GM21576 (cell line): ENCODE results near the gene PNMT.
"Not testable (repeated sequence)": the region's sequence is repeated elsewhere in the genome, so short reads cannot be mapped to it uniquely, and the experiment has no call there.

Experiments
- ATAC-seq: cut with Tn5 transposase; IDR thresholded peaks from one replicate; pipeline ENCODE4 v1.9.1; 2021; ENCODE audit warnings: mild to moderate bottlenecking, moderate library complexity; ENCODE audit not compliant: unreplicated experiment

The PNMT gene

GRCh38 chr17:39683295-39683939 is 15.2 kb downstream of the PNMT start:
- ATAC-seq: no peak

DNA sequence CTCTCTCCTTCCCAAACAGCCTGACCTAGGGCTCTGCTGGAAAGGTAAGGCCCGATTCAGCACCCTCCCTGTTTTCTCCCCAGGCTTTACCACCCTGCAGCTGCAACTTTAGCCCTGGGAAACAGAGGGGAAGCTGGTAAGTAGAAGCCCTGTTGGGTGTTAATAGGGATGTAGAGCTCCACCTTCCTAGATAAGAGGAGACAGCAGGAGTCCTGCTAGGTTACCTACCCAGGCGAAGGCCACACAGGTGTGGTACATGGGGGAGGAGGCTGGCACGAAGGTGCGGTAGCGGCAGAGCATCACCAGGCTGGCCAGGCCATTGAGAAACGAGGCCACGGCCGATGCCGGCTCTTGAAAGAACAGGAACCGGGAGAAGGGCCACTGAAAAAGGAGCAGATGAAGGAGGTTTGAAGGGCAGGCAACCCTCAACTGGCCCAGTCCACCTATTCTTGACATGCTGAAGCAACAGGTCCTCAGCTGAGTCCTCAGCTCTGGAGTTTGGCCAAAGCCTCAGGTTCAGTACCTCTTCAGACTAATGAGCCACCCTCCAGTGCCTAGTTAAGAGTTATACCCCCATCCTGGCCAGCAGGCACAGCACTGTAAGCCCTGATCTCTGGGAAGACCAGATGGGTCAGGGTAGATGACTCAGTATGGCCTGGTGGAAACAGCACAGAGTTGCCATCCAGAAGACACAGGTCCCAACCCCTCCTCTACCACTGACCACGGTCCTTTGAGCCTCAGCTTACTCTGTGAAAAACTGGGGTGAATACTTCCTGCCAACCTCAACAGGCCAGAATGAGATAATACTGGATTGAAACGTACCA is 16.3 kb downstream of the PNMT start:
- no peak for ATAC-seq

DNA sequence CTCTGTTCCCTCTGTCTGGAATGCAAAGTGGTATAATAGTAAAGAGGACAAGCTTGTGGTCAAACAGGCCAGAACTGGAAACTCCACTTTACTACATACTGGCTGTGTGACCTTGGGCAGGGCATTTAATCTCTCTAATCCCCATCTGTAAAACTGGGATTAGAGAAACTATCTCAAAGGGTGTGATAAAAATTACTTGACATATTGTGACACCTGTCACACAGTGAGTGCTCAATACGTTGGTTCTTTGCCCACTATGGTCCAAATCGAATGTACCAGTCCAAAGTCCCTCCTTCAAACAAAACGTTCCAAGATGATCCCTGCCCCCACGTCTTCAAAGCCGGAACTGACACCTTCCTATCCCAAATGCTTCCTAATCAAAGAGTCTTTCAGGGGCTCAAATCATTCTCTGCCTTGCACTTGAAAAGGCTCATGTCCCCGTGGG is 18.9 kb downstream of the PNMT start:
- no peak for ATAC-seq

- ATAC-seq: peak; percentile 84
Measured at GRCh38 chr17:39687546-39688474, 19.6 kb downstream of the PNMT start, which contains the start of gene PGAP3. PGAP3 (minus strand) TSS chr17:39688057; CDS start chr17:39688014, 43 bp downstream.

GRCh38 chr17:39688475-39688835 is 20.2 kb downstream of the PNMT start:
- no peak for ATAC-seq

DNA sequence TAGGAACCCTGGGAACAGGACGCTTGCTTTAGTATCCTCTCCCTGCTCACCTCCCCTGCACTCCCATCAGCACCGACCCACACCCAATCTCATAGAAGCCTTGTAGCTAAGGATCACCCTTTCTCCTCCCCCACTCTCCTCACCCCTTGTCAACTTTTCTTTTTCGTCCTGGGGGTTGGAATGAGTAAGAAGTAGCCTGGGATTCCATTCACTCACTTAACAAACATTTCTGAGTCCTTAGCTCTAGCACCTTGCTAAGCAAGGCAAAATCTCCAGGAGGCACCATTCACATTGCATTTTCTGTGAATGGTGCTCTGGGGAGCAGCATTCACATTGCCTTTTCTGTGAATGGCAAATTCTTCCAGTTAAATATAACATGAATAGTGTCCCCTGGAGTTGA is 20.7 kb downstream of the PNMT start:
- no peak for ATAC-seq

GRCh38 chr17:39694593-39694992 is 26.3 kb downstream of the PNMT start:
- no peak for ATAC-seq

GRCh38 chr17:39695089-39695474 is 26.8 kb downstream of the PNMT start:
- ATAC-seq: no peak

DNA sequence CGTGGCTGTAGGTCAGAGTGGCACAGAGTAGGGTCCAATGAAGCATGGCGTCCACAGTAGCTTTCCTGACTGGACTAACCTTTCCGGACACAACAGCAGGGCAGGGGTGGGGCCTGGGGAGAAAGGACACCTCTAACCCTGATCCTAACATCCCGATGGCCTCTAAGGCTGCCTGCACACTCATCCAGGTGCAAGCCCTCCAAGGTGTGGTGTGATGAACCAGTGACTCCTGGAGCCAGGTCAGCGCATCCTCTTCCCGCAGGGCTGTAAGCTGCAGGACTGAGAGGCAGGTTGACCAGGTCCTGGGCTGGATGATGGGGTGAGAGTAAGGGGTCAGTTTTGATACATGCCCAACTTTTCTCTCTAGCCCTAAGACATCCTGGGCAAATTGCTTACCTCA is 28.5 kb downstream of the PNMT start:
- no peak for ATAC-seq

DNA sequence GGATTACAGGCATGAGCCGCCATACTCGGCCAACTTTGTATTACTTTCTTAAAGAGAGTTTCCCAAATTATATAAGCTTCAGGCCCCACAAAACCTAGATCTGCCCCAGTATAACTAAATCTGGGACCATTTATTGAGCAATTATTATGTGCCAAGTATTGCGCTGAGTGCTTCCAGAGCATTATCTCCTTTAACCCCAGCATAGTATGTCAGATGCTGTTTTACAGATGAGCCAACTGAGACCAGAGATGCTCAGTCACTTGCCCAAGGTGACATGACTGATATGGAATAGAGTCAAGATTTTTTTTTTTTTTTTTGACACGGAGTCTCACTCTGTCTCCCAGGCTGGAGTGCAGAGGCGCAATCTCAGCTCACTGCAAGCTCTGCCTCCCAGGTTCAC is 29.7 kb downstream of the PNMT start:
- ATAC-seq: no peak

DNA sequence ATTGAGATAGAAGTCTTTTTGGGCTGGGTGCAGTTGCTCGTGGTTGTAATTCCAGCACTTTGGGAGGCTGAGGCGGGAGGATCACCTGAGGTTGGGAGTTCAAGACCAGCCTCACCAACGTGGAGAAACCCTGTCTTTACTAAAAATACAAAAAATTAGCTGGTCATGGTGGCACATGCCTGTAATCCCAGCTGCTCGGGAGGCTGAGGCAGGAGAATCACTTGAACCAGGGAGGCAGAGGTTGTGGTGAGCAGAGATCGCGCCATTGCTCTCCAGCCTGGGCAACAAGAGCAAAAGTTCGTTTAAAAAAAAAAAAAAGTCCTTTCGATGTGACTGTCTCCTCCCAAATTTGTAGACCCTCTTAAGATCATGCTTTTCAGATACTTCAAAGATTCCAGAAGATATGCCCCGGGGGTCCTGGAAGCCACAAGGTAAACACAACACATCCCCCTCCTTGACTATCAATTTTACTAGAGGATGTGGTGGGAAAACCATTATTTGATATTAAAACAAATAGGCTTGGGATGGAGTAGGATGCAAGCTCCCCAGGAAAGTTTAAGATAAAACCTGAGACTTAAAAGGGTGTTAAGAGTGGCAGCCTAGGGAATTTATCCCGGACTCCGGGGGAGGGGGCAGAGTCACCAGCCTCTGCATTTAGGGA is 31.0 kb downstream of the PNMT start:
- ATAC-seq: not testable (repeated sequence)

DNA sequence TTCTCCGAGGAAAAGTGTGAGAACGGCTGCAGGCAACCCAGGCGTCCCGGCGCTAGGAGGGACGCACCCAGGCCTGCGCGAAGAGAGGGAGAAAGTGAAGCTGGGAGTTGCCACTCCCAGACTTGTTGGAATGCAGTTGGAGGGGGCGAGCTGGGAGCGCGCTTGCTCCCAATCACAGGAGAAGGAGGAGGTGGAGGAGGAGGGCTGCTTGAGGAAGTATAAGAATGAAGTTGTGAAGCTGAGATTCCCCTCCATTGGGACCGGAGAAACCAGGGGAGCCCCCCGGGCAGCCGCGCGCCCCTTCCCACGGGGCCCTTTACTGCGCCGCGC is 31.5 kb downstream of the PNMT start, which contains the start of gene ERBB2:
Gene ERBB2 (plus strand): TSS at position 247 of the 330 bp plus-strand sequence. CDS start 175 bp downstream, outside the sequence.
- no peak for ATAC-seq

DNA sequence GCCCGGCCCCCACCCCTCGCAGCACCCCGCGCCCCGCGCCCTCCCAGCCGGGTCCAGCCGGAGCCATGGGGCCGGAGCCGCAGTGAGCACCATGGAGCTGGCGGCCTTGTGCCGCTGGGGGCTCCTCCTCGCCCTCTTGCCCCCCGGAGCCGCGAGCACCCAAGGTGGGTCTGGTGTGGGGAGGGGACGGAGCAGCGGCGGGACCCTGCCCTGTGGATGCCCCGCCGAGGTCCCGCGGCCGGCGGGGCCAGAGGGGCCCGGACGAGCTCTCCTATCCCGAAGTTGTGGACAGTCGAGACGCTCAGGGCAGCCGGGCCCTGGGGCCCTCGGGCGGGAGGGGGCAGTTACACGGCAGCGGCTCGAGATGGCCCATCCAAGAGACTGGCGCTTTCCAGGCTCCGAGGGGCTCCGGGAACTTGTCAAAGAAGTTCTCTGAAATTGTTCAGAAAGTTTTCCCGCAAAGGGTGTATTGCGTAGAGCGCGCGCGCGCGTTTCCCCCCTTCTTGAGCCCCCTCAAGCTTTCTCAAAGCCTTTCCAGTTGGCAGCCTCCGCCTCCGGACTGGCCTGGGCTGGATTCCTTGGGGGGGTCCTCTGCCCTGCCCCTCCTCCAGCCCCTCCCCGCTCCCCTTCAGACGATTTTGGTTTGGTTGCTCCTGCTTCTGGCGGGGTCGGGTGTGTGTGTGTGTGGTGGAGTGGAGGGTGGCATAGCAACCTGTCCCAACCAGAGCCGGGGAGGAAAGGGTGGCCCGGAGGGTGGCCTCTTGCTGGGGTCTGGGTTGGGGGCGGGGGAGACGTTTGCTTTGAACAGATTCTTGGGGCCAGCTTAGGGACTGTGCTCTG is 32.1 kb downstream of the PNMT start:
- no peak for ATAC-seq

- ATAC-seq: no peak
Measured at GRCh38 chr17:39701012-39701783, 32.9 kb downstream of the PNMT start.

DNA sequence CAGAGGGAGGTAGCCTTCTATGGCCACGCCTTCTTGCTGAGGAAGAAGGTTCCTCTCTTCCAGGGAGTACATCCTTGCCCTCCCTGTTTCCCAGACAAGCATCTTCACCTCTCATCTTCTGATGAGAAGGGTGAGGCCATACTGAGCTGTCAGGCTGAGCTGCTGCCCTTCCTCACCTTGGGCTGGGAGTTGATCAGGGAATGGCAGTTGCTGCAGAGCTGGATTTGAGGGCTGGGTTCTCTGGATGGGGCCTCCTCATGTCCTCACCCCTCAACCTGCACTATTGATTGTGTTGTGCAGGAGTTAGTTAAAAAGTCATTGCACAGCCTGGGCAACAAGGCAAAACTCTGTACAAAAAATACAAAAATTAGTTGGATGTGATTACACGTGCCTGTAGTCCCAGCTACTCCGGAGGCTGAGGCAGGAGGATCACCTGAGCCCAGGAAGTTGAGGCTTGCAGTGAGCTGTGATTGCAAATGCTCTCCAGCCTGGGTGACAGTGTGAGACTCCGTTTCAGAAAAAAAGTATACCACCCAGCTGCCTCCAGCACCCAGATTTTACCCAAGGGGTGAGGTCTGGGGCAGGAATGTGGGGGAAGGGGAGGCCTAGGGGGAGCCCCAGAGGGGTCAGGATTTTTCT is 33.6 kb downstream of the PNMT start:
- ATAC-seq: no peak

DNA sequence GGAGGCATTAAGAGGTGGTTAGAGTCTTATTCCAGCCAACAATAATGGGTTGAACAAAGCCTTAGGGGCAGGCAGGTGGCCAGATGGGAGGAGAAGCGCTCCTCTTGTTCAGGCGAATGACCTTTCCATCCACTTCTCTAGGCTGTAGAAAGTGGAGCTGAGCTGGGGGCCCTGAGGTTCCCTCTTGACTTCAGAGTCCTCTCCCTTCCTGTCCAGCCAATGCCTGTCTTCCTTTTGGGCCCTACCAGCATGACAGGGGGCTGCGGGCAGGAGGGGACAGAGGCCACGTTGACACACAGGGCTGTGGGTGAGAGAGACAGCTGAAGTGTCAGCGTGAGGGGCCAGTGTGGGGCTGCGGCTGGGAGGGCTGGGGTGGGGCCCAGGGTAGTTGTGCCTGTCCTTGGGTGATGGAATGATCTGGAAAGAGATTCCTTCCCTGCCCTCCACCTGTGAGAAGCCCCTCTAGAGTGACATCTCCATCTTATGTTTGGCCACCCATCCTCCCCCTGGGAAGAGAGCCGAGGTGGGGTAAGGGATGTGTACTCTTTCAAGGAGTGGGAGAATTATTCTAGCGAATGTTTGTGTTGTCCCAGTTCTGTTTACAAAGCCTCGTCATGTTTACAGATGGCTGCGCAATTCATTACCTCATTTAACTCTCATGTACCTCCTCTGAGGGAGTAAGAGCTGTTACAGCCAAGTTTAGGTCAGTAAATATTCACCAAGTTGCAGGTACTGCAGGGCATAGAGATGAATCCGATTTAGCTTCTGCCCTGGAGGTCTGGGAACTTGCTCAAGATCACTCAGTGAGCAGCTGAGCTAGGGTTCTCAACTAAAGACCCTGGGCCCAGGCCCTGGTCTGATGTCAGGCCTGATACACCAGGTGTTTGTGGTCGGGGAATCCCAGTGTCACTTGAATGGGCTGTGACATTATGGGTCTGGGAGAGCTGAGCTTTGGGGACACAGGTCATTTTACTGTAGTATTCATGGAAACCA is 34.9 kb downstream of the PNMT start:
- no peak for ATAC-seq

DNA sequence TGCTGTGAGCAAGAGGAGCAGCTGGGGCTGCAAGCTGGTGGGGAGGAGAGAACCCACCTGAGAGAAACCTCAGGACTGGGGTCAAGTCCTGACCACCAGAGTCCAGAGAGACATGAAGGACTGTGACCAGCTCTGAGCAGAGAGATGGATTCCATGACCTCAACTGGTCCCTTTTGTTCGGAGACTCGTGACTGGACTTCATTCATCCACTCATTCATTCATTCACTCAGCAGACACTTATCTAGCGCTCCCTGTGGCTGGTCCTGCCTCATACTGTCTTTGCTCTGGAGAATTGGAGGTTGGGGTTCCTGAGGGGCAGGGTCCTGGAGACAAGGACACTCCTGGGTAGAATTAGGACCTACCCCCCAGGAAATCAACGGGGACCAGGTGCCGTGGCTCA is 35.7 kb downstream of the PNMT start:
- ATAC-seq: no peak
